Fibroblast of skin of back (primary cell): Measurements from ENCODE around the gene HIF1A.
"Not testable (repeated sequence)": the region's sequence is repeated elsewhere in the genome, so short reads cannot be mapped to it uniquely, and the experiment has no call there.

Source experiments
- DNase-seq: peaks from one replicate; pipeline ENCODE4 v3.0.0-alpha.2; 2013

HIF1A gene

DNA sequence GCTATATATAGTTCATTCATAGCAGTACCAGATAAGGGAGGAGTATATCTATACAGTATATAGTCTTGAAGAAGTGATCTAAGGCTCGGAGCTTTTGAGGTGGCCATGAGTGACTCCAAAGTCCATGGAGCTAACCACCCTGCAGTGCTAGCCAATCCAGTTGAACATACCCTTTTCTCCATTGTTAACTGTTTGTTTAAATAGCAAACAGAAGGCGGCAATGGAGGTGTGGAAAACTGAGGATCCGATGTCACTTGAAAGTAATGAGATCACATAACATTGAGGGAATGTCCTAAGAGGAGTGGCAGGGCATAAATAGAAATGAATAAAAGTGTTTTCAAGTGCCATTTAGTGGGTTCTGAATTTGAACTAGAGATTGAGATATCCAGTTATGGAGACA, 54.6 kb downstream of the HIF1A start:
- peak; percentile 39 for DNase-seq

DNA sequence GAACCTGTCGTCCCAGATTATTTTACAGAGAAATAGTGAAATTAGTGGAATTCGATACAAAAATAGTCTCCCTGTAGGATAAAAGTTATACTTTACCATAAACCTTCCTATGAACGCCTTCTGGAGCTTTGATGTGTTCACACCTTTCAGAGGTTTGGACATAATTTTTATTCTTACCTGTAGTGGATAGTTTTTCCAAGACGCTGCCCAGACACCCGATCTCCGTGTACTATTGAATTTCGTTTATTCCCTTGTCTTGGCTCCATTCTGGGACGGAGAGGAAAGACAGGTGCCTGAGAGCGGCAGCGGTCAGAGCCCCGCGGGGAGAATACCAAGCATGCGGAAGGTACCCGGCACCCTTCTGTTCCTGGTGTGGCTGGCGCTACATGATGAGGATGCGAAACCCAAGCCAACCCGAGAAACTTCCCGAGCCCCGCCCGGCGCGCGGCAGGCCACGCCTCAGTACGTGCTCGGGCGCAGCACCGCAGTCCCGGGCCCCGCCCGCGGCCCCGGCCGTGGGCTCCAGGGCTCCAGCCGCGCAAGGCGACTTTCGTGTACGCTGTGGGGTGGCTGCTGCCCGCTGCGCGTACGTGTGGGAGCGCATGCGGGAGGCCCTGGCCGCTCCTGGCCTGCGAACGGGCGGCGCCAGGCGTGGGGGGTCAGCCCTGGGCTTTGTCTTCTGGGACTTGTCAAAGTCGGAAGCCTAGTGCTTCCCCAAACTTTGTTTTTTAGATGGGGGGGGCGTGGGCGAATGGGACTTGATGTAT, 55.6 kb downstream of the HIF1A start:
- peak; percentile 90 for DNase-seq

DNA sequence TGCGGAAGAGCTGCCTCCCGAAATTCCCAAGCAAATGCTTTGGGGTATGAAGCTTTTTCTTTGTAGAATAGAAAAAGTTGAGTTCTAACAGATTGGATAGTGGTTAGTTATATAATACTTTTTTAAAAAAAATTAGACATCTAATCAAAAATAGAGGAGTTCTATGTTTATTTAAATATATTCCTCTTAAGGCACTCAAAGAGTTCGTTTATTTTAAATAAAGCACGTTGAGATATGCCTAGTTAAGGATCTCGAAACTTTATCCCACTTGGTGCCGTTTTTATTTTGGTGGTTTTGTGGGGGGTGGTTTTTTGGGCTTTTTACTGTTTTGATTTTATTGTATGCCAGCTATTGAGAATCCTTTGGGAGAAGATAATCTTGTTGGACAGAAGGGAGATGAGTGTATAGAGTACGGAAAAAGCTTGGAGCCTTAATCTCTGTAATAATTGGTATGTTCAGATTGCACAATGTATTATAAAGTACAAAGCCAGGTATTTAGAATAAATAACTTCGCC, 56.2 kb downstream of the HIF1A start:
- DNase-seq, result no peak

DNA sequence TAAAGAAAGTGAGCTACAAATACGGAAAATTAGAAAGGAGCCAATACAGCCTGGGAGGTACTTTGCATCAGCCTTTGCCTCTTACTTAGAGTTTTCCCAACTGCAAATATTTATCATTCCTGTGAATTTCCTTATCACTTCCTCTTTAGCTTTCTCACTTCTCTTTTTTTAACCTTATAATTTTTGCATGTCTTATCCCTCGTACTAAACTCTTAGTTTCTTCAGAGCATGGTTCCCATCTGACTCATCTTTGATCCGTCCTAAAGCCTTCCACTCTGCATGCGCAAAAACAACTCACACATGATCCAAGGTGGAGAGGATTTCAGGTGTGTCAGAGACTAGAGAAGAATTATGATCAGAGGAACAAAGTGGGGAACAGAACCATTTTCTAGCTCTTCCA, 57.3 kb downstream of the HIF1A start:
- peak; percentile 64 for DNase-seq

DNA sequence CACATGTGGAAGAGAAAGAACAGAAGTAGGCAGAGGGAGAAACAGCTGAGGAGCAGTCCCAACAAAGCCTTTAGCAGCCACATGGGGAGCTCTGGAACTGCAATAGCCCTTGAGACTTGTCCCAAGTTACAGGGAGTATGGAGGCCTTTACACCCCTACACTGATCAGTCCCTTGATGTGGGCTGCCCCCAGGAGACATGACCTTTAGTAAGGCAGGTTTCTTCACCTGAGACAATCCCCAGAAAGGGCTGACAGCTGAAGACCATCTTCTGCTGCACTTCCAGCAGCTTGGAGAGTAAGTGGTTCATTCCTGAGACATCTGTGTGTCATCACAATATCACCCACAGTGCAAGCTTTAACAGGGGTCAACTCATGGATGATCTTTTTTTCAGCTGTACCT, 58.3 kb downstream of the HIF1A start:
- DNase-seq, result no peak

DNA sequence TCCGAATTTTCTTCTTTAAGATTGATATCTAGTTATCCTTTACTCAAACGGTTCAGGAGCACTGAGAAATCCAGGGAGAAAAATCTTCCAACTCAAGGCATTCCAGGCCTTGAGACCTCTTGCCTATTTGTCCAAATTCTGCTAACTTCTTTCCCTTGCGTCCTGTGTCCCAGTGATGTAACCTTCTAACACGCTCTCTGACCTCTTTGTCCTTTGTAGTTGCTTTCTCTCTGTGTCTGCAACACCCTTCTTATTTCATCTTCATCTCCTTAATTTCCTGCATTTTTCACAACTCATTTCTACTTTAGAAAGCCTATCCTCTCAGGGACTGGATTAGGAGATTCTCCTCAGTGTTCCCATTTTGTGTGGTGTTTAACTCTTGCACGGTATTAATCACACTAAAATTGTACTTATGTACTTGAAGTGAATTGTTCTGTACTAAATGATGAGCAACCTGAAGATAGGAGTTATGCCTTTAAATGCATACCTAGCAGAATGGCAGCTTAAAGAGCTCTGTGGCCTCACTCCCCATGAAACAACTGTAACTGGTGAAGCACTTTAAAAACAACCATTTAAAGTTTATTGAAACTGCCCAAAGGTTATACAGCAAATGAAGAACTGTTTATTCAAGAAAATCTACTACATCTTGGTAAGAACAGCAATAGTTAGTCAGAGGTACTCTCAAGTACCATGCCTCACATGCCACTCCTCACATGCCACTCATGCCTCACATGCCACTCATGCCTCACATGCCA, 59.5 kb downstream of the HIF1A start:
- DNase-seq, result peak; percentile 67

DNA sequence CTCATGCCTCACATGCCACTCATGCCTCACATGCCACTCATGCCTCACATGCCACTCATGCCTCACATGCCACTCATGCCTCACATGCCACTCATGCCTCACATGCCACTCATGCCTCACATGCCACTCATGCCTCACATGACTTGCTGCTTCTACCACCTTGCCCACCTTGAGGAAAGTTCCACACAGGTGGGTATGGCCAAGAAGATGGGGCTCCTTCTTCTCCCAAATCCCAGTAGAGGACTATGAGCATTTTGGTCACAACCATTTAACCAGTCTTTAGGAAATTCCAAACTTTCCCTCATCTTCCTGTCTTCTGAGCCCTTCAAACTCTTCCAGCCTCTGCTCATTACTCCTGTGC, 60.0 kb downstream of the HIF1A start:
- DNase-seq, result not testable (repeated sequence)

DNA sequence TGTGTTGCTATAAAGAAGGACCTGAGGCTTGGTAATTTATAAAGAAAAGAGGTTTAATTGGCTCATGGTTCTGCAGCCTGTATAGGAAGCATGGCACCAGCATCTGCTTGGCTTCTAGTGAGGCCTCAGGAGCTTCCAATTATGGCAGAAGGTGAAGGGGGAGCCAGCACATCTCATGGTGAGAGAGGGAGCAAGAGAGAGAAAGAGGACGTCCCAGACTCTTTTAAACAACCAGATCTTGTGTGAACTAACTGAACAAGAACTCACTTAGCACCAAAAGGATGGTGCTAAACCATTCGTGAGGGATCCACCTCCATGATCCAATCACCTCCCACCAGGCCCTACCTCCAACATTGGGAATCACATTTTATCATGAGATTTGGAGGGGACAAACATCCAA, 60.8 kb downstream of the HIF1A start:
- DNase-seq, result no peak

DNA sequence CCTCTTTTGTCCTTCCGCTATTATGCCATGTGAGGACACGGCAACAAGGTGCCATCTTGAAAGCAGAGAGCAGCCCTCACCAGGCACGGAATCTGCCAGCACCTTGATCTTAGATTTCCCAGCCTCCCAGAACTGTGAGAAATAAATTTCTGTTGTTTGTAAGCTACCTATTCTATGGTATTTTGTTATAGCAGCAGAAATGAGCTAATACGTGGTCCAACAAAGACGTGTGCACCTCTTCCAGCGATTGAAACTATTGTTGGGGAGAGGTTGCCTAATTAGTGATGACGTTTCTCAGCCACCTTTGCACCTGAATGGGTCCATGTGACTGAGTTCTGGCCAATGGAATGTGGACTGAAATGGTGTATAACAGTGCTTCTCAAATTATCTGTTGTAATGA, 64.6 kb downstream of the HIF1A start:
- no peak for DNase-seq

DNA sequence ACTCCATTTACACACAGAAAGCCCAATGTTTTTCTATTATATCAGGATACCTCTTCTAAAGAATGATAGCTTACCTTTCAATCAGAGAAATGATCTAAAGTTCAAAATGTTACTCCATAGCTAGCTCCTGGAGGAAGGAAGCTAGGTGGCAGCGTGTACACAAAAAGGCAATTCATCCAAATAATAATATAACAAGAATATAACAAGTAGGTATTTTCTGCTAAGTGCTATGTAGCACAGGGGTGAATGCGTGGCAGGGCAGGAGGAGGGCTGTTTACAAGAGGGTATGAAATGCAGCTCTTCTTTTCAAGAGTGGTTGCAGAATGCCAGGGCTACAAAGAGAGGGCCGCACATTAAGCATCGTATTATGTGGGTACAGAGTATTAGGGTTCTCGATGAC, 66.2 kb downstream of the HIF1A start:
- no peak for DNase-seq

DNA sequence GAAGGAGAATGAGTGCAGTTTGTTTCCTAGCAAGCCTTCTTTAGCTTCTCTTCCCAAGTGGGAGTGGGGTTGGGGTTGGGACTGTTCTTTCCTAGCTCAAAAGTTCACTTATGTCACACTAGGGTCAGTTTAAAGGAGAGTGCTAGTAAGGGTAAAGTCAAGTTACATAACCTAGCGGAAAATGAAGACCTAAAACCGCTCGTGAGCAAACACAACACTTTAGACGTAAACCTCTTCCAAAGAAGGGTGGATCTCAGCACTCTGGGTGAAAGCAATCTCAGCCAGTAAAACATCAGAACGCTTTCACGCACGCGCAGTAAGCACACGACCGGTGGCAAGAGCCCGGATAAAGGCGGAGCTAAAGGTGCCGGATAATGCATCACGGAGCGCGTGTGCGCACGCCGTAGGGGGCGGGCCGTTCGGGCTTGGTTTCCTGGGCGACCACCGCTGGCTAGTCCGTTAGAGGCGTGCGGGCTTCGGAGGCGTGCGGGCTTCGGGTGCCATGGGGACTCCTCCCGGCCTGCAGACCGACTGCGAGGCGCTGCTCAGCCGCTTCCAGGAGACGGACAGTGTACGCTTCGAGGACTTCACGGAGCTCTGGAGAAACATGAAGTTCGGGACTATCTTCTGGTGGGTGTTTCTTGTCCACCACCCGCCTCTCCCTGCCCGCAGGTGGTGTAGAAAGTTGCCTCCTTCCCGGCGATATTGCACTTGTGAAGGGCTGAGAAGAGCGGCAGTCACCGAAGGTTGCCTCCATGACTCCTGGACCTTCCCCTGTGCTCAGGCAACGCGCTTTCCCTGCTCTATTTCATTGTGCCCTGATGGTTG, 66.9 kb downstream of the HIF1A start, which contains the start of gene SNAPC1:
Gene SNAPC1 (plus strand): TSS at position 462 of the 828 bp plus-strand sequence. CDS start 41 bp downstream, at position 503.
- peak; percentile 98 for DNase-seq

DNA sequence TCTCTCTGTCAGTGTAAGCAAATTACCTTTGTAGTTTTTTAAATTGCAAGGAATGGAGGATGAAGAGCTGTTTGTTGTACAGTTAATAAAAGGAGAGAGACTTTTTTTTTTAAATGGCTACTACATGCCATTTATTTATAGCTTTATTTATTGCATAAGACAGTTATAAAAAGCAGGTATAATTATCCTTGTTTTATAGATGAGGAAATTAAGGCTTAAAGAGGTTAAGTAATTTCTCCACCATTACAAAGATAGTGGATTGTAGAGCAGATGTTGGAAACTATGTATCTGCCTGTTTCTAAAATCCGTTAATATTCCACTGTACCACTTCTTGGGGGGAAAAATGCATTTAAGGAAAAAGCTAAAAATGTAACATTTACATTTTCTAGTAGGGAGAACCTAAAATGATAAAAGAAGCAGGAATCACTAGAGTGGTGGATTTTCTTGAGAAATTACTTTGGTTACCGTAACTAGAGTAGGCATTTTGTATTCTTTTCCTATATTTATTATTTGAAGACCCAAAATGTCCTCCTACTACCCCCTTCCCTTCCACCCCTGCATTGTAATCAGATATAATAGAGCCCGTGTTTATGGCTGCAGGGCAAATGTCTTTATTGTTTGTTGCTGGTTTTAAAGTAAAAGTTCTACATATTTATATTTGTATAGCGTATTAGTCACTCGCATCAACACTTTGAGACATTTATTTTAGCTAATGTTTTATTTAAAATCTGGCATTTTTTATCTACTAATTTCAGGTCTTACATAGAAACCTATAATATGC, 69.2 kb downstream of the HIF1A start:
- no peak for DNase-seq

DNA sequence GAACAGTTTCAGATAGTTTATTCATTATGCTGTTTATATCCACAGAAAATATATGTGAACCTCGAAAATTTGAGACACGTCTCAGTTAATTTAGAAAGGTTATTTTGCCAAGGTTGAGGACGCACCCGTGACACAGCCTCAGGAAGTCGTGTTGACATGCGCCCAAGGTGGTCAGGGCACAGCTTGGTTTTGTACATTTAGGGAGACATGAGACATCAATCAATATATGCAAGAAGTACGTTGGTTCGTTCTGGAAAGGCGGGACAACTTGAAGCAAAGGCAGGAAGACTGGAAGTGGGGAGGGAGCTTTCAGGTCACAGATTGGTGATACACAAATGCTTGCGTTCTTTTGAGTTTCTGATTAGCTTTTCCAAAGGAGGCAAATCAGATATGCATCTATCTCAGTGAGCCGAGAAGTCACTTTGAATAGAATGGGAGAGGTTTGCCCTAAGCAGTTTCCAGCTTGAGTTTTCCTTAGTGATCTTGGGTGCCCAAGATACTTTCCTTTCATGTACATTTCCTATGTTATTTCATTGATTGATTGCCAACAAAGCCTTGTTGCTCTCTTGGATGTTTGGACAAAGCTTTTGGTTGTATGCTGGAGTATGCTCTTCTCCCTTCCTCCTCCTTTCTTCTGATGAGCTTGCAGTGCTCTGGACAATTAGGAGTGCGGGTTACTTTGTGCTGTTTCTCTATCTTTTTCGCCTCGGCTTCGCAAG, 70.1 kb downstream of the HIF1A start:
- no peak for DNase-seq

DNA sequence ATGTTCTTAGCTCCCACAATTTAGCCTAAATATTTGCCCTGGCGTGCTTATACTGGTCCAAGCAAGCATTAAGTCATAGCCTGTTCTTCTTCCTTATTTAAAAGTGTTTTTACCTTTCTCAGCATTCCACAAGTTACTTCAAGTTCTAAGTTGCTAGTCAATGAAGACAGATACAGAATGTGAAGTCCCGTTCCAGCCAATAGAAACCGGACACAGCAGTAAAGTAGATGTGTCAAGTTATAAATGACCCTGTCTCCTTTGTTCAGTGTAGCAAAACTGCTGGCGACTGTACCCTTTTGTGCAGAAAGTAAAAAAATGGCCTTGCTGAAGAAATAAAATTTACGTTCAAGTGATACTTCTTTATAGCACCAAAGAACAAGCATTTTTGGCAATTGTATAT, 70.8 kb downstream of the HIF1A start:
- no peak for DNase-seq

DNA sequence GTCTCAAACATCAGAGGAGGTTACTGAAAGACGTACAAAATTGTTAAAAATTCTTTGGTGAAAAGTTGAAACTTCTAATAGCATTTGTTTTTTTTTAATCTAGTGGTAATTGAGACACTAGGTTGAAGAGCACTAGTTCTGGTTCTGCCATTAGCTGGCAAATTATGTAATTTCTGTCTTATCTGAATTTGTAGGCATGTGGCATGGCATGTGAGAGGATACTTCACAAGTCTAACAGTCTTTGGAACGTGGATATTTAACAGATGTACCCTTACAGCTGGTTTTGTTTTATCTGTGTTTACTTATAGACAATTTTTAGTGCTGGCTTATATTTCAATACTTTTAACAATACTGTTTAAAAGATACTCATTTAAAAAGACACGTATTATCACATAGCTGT, 72.9 kb downstream of the HIF1A start:
- DNase-seq, result no peak

DNA sequence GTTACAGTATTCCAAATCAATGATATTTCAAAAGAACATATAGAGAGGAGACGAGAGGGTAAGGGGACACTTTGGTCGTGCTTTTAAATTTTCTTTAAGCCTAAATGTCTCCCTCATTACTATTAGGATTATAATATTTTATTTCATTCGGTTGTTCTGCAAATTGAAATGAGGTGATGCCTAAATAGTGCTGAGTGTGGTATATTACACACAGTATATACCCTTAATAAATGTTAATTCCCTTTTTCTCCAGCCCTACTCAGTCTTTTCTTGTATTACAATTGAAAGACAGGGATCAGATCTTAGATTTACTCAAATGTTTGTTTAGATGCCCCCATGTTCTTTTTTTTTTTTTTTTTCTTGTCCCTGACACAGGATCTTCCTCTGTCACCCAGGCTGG, 74.6 kb downstream of the HIF1A start:
- DNase-seq, result no peak

DNA sequence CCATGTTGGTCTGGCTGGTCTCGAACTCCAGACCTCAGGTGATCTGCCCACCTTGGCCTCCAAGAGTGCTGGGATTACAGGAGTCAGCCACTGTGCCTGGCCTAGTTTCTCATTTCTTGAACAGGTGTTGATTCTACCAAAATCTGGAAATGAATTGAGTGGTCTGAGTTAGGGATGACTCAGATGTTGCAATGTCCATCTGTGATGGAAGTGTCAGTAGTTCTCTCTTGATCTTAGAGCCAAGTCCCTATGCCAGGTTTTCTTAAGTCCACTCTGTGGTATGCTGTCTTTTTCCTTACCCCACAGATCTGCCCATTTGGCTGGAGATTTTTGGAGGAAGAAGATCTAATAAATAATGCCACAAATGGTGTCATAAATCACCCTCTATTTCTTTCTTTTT, 79.5 kb downstream of the HIF1A start:
- DNase-seq, result no peak

DNA sequence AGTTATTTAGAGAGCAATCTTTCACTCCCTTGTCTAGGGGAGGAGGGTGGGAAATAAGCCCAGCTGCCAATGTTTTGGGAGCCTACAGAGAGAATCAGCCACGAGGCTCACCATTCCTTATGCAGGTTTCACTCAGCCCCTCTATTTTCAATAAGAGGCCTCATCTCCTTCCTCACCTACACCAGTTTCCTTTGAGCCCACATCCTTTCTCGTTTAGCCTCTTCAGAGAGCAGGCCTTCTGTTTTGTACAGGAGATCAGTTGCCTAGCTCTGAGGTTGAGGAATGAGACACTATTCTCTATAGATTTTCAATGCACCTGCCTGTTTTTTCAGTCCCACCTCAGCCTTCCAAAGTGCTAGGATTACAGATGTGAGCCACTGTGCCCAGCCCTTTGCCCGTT, 84.8 kb downstream of the HIF1A start:
- DNase-seq, result no peak

DNA sequence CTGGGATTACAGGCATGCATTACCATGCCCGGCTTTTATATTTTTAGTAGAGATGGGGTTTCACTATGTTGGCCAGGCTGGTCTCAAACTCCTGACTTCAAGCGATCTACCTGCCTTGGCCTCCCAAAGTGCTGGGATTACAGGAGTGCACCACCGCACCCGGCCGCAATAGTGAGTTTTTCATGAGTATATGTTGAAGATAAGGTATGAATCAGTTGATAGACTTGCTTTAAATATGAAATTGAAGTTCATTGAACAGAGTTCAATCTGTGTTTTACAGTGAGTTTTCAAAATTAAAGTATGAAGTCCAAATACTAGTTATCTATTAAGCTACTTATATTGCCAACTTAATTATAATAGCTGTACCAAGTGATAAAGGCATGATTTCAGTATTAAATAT, 102.0 kb downstream of the HIF1A start:
- DNase-seq, result no peak
